ENCODE results near the gene DHRS3.
"Not testable (repeated sequence)": the region's sequence is repeated elsewhere in the genome, so short reads cannot be mapped to it uniquely, and the experiment has no call there.

The DHRS3 gene

GRCh38 chr1:12536023-12536639 lies 81.9 kb downstream of the DHRS3 start:
- no peak for DNase-seq

GRCh38 chr1:12532405-12533315 lies 85.3 kb downstream of the DHRS3 start:
- no peak for DNase-seq

GRCh38 chr1:12531179-12531499 lies 86.9 kb downstream of the DHRS3 start:
- DNase-seq, result no peak

DNA sequence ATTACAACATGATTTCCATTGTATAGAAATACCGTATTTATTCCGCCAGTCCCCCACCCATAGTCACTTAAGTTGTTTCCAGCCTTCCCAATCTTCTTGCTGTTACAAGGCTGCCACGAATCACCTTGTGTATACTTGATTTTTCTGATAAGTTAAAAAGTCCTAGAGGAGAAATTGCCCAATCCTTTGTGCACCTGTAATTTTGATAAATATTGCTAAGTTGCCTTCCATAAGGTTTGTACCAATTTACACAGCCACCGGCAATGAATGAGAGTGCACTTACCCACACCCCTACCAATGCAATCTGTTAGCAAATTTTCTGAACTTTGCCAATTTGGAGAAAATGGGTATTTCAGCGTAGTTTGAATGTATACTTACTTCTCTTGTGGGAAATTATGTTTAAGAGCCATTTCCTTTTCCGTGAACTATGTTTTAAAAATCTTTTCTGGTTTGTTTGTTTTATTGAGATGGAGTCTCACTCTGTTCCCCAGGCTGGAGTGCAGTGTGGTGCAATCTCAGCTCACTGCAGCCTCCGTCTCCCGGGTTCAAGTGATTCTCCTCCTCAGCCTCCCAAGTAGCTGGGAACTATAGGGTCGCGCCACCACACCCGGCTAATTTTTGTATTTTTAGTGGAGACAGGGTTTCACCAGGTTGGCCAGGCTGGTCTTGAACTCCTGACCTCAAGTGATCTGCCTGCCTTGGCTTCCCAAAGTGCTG lies 87.4 kb downstream of the DHRS3 start:
- no peak for DNase-seq

DNA sequence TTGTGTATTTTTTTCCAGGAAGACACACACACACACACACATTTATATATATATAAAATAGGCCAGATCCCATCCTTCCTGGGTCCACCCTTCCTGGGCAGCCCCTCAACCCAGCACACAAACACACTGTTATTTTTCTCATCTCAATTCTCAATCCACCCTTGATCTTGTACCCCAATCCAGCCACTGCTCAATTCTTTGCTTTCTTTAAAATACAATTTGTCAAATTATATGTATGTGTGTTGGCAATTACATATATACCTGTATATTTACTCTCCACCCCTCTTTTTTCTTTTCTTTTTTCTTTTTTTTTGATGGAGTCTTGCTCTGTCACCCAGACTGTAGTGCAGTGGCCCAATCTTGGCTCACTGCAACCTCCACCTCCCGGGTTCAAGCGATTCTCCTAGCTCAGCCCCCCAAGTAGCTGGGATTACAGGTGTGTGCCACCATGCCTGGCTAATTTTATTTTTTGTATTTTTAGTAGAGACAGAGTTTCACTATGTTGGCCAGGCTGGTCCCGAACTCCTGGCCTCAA lies 88.3 kb downstream of the DHRS3 start:
- no peak for DNase-seq

DNA sequence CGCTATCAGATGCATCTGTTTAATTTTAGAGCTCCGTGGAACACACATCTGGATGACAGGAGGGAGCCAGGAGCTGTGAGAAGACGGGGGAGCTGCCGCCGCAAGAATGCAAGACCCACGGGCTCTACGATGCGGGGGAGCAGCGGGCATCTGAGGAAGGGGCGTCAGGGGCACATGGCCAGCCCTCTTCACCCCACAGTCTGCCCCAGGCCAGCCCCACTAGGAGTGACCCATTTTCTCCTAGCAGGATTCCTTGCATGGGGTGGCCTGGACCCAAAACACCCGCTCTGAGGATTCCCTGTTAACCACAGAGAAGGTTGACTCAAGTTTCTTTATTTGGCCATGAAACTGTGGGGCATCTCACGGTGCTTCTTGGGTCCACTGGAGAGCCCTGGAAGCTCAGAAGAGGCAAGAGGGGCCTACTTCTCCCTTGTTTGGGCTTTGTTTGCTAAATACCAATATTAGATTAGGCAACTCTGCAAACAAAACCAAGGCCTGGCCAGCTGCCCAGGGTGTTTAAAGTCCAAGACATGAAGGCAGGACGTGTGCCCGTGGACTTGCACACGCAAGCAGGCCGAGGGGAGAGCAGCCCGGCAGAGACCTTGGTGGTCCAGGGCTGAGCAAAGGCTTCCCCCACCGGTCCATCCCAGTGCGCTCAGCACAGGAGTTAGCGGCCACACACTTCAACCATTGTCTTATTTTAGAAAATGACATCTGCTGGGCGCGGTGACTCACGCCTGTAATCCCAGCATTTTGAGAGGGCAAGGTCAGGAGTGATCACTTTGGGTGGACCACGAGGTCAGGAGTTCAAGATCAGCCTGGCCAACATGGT lies 89.8 kb downstream of the DHRS3 start:
- DNase-seq, result no peak

DNA sequence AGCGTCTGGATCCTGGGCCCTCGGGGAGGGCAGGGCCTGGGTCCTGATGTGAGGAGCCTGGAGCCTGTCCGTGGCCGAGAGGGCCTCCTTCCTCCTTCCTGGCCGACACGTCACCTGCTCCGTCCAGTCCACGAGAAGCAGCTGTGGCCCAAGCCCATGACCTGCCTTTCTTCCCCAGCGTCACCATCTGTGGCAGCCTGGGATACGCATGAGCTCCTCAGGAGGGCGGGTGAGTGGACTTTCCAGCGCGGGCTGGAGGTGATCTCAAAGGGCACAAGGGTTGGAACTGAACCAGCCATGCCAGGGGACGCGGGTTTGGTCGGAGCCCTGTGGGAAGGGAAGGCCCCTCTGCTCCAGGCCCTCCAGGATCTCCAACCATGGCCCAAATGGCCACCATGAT lies 90.4 kb downstream of the DHRS3 start:
- DNase-seq, result no peak

GRCh38 chr1:12525311-12526181 lies 92.5 kb downstream of the DHRS3 start:
- DNase-seq, result no peak

DNA sequence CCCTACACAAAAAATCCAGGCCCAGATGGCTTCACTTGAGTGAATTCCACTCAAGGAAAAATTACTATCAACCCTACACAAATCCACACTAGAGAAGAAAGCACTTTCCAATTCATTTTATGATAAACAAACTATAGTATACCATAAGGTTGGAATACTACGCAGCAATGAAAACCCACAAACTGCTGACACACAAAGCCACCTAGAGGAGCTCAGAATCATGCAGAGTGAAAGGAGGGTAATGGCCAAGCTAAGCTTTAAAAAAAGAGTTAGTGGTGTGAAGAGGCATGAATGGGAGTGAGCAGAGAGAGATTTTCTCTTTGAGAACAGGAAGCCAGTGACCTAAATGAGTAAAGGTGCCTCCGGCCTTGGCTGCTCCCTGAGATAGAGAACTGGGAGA lies 93.7 kb downstream of the DHRS3 start:
- no peak for DNase-seq

GRCh38 chr1:12522780-12523179 lies 95.2 kb downstream of the DHRS3 start:
- DNase-seq, result not testable (repeated sequence)

- no peak for DNase-seq
Measured at GRCh38 chr1:12521096-12521495, 96.9 kb downstream of the DHRS3 start.

GRCh38 chr1:12519693-12520364 lies 98.2 kb downstream of the DHRS3 start:
- no peak for DNase-seq

GRCh38 chr1:12518931-12519692 lies 98.9 kb downstream of the DHRS3 start:
- DNase-seq, result no peak
